ENCODE results near the gene PTMS.

DNA sequence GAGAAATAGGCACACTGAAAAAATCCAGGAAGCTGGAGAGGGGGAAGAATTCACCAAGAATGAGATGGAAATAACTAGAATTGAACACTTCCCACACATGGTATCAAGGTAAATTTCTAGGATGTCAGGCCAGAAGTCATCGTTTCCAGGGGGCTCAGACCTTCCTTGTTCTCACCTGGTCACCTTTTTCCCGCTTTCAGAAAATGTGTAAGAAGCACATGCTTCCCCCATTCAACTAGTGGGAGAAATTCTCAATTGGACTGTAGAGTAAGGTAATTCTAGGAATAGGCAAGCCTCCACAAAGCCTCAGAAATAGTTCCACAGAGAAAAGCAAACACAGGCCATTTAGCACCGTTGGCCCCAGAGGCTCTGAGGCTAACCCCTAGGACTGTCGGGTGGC is 2.8 kb upstream of the PTMS start:
- no peak for TF ChIP-seq POLR2A (IDR thresholded peaks at IDR 0.05)
- TF ChIP-seq, protein P1, sequence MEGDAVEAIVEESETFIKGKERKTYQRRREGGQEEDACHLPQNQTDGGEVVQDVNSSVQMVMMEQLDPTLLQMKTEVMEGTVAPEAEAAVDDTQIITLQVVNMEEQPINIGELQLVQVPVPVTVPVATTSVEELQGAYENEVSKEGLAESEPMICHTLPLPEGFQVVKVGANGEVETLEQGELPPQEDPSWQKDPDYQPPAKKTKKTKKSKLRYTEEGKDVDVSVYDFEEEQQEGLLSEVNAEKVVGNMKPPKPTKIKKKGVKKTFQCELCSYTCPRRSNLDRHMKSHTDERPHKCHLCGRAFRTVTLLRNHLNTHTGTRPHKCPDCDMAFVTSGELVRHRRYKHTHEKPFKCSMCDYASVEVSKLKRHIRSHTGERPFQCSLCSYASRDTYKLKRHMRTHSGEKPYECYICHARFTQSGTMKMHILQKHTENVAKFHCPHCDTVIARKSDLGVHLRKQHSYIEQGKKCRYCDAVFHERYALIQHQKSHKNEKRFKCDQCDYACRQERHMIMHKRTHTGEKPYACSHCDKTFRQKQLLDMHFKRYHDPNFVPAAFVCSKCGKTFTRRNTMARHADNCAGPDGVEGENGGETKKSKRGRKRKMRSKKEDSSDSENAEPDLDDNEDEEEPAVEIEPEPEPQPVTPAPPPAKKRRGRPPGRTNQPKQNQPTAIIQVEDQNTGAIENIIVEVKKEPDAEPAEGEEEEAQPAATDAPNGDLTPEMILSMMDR (IDR thresholded peaks at IDR 0.05) = no peak
